ENCODE measurements around the gene CDC73.
"Not testable (repeated sequence)": the region's sequence is repeated elsewhere in the genome, so short reads cannot be mapped to it uniquely, and the experiment has no call there.

The CDC73 gene

DNA sequence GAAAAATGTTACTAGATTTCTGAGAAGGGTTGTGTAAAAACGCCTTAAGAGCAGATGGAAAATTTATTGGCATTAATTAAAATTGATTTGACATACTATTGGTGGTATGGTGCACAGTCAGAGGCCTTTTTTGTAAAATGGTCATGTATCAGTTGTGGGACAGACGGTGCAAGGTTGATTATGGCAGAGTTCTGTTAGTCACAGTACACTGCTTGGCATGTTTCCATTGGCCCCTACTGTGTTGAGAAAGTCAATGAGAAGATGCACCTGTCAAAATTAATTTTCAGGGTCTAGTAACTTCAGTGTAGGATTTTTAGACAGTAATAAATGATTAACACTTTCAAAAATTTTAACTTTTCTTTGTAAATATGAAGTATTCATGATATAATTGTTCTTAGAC is 60.2 kb downstream of the CDC73 start:
- no peak for DNase-seq (ENCODE audit: low read depth)

DNA sequence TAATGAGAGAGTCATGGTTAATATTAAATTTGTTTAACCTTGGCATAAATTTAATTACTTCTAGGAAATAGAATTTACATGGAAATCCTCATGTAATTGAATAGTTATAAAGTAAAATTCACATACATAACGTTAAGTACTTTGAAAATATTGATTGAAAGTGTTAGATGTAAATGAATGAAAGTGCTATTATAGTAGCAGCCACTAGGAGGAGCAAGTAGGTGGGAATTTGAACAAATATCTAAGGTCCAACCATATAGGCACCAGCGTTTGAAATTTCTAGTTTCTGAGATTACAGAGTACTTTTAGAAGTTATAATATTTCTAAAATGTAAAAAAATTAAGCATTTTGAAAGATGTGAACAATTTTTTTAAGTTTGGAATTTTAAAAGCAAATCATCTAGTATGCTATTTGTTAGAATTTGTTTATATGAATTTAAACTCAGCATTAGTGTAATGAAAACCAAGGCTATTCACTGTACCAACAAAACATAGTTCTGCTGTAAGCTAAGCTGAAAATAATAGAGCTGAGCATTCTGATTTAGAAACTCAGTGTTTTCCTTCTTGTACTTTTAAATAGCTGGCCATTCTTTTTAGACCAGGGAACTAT is 61.3 kb downstream of the CDC73 start:
- DNase-seq (ENCODE audit: low read depth): no peak

DNA sequence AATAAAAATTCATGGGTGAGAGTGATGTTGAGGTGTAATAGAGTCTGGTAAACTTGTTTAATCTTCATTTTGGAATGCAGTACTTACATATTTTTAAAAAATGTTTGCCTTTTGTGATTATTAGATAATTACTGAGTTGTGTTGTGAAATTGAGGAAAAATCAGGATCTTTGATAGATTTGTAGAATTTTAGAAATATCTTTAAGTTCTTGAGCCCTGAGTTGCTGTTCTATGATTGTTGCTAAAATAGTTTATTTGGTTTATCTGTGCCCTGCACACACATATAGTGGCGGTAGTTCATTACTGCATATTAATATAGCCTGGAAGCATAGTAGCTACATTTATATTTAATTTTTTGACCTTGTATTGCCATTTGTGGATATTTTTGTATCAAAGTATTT is 62.9 kb downstream of the CDC73 start:
- no peak for DNase-seq (ENCODE audit: low read depth)

DNA sequence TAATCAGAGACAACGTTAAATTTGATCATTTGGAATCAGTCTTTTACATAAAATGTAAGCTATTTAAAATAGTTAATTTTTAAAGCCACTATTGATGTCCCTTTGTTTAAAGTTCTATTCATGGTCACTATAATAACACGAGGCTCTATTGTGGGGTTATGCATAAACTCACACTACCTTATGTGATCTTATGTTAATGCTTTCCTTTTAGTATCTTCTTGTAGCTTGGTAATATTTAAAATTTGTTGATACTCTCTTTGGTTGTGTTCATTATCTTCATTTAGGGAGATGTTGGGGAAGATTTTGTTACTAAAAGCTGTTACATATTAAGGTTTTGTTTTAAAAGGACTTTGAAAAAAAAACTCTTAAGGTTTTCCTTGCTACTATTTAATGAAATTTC is 63.4 kb downstream of the CDC73 start:
- DNase-seq (ENCODE audit: low read depth): no peak

GRCh38 chr1:193185901-193186731 is 64.3 kb downstream of the CDC73 start, which contains the start of gene B3GALT2:
B3GALT2 (minus strand) TSS chr1:193186613; CDS start chr1:193181562, 5,051 bp downstream.
- DNase-seq (ENCODE audit: low read depth): no peak

- no peak for DNase-seq (ENCODE audit: low read depth)
These were observed 65.3 kb downstream of the CDC73 start for GRCh38 chr1:193187114-193187513.

- DNase-seq (ENCODE audit: low read depth): not testable (repeated sequence)
These were observed 67.1 kb downstream of the CDC73 start for GRCh38 chr1:193188915-193189314.

DNA sequence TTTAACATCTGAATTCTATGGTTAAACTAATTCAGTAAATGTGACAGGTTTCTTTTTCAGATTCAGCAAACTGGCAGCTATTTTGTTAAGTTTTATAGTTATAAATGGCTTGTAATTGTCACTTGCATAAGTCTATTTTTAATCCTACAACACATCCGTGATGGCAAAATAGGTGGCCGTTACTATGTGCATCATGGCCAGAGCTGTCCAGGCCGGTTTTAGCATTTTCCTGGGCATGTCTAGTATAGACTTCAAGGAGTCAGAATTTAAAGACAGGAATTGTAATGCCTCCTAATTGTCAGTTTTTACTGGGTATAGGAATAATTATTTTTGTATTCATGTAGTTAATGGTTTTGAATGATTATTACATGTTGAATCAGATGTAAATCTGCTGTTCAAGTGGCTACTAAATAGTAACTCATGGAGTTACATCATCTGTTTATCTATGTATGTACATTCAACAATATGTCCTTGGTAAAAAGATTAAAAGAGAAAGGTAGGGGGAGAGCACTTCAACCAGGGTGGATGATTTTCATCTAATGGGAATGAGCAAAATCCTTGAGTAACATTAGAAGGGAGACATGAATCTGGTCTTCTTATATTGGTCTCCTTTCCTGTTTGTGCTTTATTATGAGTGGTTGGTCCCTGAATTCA is 67.7 kb downstream of the CDC73 start:
- no peak for DNase-seq (ENCODE audit: low read depth)

DNA sequence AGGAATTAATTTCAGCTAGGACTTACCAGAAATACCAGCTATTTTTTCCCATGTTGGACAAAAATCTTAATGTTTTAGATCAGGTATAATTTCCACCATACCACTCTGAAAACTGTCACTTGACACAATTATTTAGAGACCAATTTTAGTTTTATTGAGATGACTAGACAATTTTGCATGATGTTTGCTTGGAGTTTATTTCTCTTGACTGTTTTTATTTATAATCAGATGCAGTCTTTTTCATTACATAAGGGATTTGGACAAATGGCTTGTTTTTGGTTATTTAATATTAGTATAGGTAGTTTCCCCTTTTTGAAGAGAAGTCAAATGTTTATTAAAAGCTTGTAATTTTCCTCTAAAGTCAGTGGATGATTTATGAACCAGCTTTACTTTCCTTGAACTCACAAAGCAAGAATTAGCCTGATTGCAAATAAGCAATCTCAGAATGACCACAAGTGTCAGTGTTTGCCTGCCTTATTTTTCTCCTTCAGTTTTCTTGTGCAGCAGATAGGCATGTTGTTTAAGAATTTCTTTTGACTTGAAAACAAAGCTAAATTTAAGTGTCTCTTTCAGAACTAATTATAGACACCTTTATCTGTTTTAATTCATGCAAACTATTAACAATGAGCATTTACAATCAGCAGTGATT is 68.4 kb downstream of the CDC73 start:
- DNase-seq (ENCODE audit: low read depth): no peak

- DNase-seq (ENCODE audit: low read depth): no peak
These were observed 70.8 kb downstream of the CDC73 start for GRCh38 chr1:193192586-193192985.

DNA sequence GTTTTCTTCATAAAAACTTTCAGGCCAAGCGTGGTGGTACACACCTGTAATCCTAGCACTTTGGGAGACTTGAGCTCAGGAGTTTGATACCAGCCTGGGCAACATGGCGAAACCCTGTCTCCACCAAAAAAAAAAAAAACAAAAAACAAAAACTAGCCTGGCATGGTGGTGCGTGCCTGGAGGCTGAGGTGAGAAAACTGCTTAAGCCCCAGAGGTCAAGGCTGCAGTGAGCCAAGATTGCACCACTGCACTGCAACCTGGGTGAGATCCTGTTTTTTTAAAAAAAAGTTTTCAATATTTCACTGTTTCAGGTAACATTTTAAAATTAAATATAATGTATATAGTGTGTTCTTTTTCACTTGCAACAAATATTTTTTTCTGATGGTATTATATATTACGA is 78.1 kb downstream of the CDC73 start:
- no peak for DNase-seq (ENCODE audit: low read depth)

DNA sequence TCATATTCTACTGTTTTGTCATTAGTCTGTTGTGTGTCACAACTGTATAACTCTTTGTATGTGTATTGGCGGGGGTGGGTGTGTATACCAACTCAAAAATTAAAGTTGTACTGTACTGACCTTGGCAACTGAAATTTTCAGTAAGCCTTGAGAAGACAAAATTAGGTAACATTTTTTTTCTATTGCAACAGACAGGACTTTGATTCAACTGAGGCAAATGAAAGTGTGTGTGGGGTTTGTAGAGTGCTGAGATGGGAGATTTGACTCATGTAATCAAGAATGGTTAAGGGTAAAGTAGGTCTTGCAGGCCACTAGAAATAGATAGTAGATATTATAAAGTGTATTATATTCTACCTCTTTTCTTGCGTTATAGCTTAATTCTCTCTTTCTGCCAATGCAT is 79.2 kb downstream of the CDC73 start:
- no peak for DNase-seq (ENCODE audit: low read depth)

GRCh38 chr1:193210996-193211395 is 89.2 kb downstream of the CDC73 start:
- no peak for DNase-seq (ENCODE audit: low read depth)

DNA sequence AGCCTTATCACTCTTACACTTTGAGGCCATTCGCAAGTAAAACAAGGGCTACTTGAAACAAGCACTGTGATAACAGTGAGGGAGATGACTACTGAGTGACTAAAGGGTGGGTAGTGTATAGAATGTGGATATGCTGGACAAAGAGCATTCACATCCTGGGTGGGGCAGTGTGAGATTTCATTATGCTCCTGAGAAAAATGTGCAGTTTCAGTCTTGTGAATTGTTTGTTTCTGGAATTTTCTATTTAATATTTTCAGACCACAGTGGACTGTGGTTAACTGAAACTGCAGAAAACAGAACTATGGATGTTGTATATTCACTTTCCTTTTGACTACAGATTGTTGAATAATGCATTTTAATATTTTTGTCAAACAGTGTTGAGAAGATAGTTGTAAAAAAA is 89.7 kb downstream of the CDC73 start:
- no peak for DNase-seq (ENCODE audit: low read depth)

GRCh38 chr1:193212637-193213036 is 90.8 kb downstream of the CDC73 start:
- DNase-seq (ENCODE audit: low read depth): no peak

DNA sequence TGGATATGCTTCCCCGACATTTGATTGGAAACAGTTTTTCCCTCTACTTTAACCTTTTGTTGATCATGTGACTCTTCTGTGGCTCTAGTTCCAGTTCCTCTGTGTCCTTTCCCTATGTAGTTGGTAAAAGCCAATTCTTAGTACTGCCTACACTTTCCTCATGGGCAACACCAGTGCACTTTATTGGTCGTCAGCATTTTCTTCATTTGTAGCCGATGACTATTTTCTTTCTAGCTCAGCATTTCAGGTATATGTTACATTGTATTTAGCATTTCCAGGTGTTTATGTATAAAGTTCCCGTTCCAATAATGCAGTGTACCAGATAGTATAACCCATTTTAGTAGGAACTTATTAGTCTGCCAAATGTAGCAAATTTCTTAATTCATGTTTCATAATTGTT is 92.2 kb downstream of the CDC73 start:
- DNase-seq (ENCODE audit: low read depth): no peak

- DNase-seq (ENCODE audit: low read depth): no peak
These were observed 95.1 kb downstream of the CDC73 start for GRCh38 chr1:193216920-193217319.

GRCh38 chr1:193219391-193219790 is 97.6 kb downstream of the CDC73 start:
- DNase-seq (ENCODE audit: low read depth): no peak

DNA sequence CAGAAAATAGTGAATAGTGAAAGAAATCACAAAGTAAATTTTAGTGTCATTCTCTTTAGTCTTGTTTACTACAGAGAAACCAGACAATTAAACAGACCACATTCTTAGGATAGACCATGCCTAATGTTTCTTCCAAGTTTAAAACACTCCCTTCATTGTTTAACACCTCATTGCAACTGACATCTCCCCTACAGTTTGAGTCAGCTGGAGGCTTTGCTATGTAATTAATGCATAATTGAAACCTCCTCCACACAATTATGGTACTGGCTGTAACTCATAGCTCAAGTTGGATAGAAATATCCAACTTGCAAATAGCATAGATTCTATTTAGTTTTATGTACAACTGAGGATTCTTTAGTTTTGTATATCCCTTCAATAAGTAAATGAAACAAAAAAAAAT is 99.8 kb downstream of the CDC73 start:
- DNase-seq (ENCODE audit: low read depth): no peak

DNA sequence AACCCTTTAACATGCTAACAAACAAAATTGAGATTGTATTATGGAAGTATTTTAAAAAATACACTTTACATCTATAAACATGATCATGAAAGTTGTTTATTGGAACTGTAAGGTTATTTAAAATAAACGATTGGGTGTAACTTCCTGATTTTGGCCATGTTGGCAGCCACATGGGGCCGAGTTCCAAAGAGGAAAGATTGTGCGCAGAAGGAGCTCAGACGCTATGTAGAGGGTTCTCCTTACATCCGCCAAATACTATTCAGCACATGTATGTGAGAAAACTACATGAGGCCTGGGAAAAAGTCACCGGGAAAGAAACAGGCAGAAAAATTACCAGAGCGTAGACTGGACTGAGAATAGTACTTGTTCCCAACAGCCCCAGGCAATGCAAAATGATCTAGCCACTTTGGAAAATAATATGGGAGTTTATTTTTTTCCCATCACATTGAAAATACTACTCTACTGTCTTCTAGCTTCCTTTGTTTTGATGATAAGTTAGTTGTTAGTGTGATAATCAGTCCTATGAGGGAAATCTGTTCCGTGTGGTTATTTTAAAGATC is 100.3 kb downstream of the CDC73 start:
- no peak for DNase-seq (ENCODE audit: low read depth)

- no peak for DNase-seq (ENCODE audit: low read depth)
These were observed 107.3 kb downstream of the CDC73 start for GRCh38 chr1:193229136-193229535.

DNA sequence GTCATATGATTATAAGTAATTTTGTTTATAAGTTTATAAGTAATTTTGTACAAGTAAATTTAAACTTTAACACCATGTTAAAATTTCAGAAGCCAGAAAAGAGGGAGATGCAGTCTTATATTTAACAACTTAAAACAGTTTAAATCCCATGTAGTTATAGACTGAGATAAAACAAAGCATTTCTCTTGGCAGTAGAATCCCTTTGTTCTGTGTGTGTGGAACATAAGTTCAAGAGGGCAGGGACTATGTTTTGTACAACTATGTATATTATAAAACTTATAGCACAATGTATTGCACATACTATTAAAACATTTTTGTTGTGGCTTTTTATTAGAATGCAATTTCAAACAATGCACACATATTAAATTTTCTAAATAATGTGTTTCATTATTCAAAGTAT is 109.3 kb downstream of the CDC73 start:
- not testable (repeated sequence) for DNase-seq (ENCODE audit: low read depth)

Data from T-helper 22 cell (primary cell).